SK-N-SH treated with all-trans-retinoic acid at 6 μM for 48 hours (cell line): ENCODE data around the gene GPNMB.

Experiments used
- ATAC-seq: fragments of 200-7000 bp; cut with Tn5 transposase; 3 replicates; pipeline ENCODE4 v1.9.1; 2020; ENCODE audit warnings: mild to moderate bottlenecking, moderate library complexity
- ARNTL ChIP-seq: fragments of 450-650 bp; formaldehyde crosslinking; IDR thresholded peaks from 2 replicates; pipeline ENCODE4 v1.5.0; 2020; ENCODE audit warnings: low read depth, mild to moderate bottlenecking, moderate library complexity, borderline replicate concordance
- BACH2 ChIP-seq: fragments of 250-450 bp; sonication (Bioruptor Pico); IDR thresholded peaks from 2 replicates; pipeline ENCODE4 v1.9.0; 2021; ENCODE audit warnings: mild to moderate bottlenecking, borderline replicate concordance
- CSDC2 ChIP-seq: fragments of 250-450 bp; sonication (Bioruptor Pico); IDR thresholded peaks from 2 replicates; pipeline ENCODE4 v1.5.0; 2020; ENCODE audit warnings: mild to moderate bottlenecking, moderate library complexity
- ESRRG ChIP-seq: fragments of 250-450 bp; sonication (Bioruptor Pico); IDR thresholded peaks from 2 replicates; pipeline ENCODE4 v1.6.1; 2021; ENCODE audit warnings: mild to moderate bottlenecking
- GLIS3 ChIP-seq: fragments of 250-450 bp; sonication (Bioruptor Pico); IDR thresholded peaks from 2 replicates; pipeline ENCODE4 v1.5.0; 2020; ENCODE audit warnings: mild to moderate bottlenecking, moderate library complexity
- ISL1 ChIP-seq: fragments of 250-450 bp; sonication (Bioruptor Pico); IDR thresholded peaks from 2 replicates; pipeline ENCODE4 v2.1.2; 2022; ENCODE audit warnings: mild to moderate bottlenecking, moderate library complexity
- OSR1 ChIP-seq: fragments of 250-450 bp; sonication (Bioruptor Pico); IDR thresholded peaks from 2 replicates; pipeline ENCODE4 v1.8.0; 2022; ENCODE audit warnings: moderate library complexity, mild to moderate bottlenecking, inconsistent platforms
- PPARA ChIP-seq: fragments of 250-450 bp; sonication (Bioruptor Pico); IDR thresholded peaks from 2 replicates; pipeline ENCODE4 v1.5.0; 2020; ENCODE audit warnings: mild to moderate bottlenecking, borderline replicate concordance
- RARB ChIP-seq: fragments of 250-450 bp; sonication (Bioruptor Pico); IDR thresholded peaks from 2 replicates; pipeline ENCODE4 v1.8.0; 2021; ENCODE audit warnings: mild to moderate bottlenecking, moderate library complexity
- SNAI2 ChIP-seq: fragments of 250-450 bp; sonication (Bioruptor Pico); IDR thresholded peaks from 2 replicates; pipeline ENCODE4 v1.5.0; 2020; ENCODE audit warnings: mild to moderate bottlenecking, moderate library complexity
- TCF4 ChIP-seq: fragments of 250-450 bp; sonication (Bioruptor Pico); IDR thresholded peaks from 2 replicates; pipeline ENCODE4 v1.8.0; 2021; ENCODE audit warnings: mild to moderate bottlenecking, moderate library complexity, borderline replicate concordance
- TOX ChIP-seq: fragments of 250-450 bp; sonication (Bioruptor Pico); IDR thresholded peaks from 2 replicates; pipeline ENCODE4 v1.8.0; 2021; ENCODE audit warnings: mild to moderate bottlenecking, moderate library complexity, borderline replicate concordance
- ZNF565 ChIP-seq: fragments of 450-650 bp; formaldehyde crosslinking; conservative IDR thresholded peaks from 2 replicates; pipeline ENCODE4 v1.5.0; 2020; ENCODE audit warnings: low read depth, mild to moderate bottlenecking, moderate library complexity
- ZNF70 ChIP-seq: fragments of 450-650 bp; formaldehyde crosslinking; IDR thresholded peaks from 2 replicates; pipeline ENCODE4 v1.5.0; 2020; ENCODE audit warnings: mild to moderate bottlenecking, moderate library complexity
- ZNF8 ChIP-seq: fragments of 450-650 bp; formaldehyde crosslinking; IDR thresholded peaks from 2 replicates; pipeline ENCODE4 v1.5.0; 2020; ENCODE audit warnings: mild to moderate bottlenecking, moderate library complexity
- TF ChIP-seq, protein P1 (sequence below): fragments of 250-450 bp; sonication (Bioruptor Pico); IDR thresholded peaks from 2 replicates; pipeline ENCODE4 v1.5.0; 2020; ENCODE audit warnings: mild to moderate bottlenecking, moderate library complexity
- TF ChIP-seq, protein P2 (sequence below): fragments of 250-450 bp; sonication (Bioruptor Pico); IDR thresholded peaks from 2 replicates; pipeline ENCODE4 v1.8.0; 2020; ENCODE audit warnings: mild to moderate bottlenecking, moderate library complexity, borderline replicate concordance
- TF ChIP-seq, protein P3 (sequence below): fragments of 250-450 bp; sonication (Bioruptor Pico); IDR thresholded peaks from 2 replicates; pipeline ENCODE4 v1.5.1; 2020; ENCODE audit warnings: low read depth, mild to moderate bottlenecking, moderate library complexity
- TF ChIP-seq, protein P4 (sequence below): fragments of 250-450 bp; sonication (Bioruptor Pico); IDR thresholded peaks from 2 replicates; pipeline ENCODE4 v1.5.1; 2021; ENCODE audit warnings: mild to moderate bottlenecking, moderate library complexity
- TF ChIP-seq, protein P5 (sequence below): fragments of 250-450 bp; sonication (Bioruptor Pico); IDR thresholded peaks from 2 replicates; pipeline ENCODE4 v1.8.0; 2021; ENCODE audit warnings: low read depth, mild to moderate bottlenecking, moderate library complexity, borderline replicate concordance

Gene GPNMB

DNA sequence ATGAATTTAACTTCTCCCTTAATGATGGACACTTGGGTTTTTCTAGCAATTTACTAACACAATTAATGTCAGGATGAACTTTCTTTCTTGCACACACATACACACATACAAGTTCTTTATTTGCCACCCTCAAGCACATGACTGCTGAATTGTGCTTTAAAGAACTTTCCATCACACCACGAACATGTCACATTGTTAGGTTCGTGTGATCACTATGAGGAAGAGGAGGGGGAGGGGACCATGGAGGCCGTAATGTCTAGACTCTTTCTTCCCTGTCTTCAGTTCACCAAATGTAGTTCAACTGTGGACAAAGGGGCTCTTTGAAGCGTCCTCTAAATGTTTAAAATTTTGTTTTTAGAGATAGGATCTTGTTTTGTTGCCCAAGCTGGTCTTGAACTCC is 33.7 kb upstream of the GPNMB start:
- TF ChIP-seq SNAI2 (CRISPR knock-in tag) (no peak), CSDC2 (CRISPR knock-in tag) (no peak), RARB (CRISPR knock-in tag) (no peak), ESRRG (CRISPR knock-in tag) (no peak), TCF4 (CRISPR knock-in tag) (no peak), ARNTL (CRISPR knock-in tag) (no peak), PPARA (no peak), ISL1 (no peak), ZNF8 (CRISPR knock-in tag) (no peak), TOX (CRISPR knock-in tag) (no peak)
- TF ChIP-seq, protein P1, sequence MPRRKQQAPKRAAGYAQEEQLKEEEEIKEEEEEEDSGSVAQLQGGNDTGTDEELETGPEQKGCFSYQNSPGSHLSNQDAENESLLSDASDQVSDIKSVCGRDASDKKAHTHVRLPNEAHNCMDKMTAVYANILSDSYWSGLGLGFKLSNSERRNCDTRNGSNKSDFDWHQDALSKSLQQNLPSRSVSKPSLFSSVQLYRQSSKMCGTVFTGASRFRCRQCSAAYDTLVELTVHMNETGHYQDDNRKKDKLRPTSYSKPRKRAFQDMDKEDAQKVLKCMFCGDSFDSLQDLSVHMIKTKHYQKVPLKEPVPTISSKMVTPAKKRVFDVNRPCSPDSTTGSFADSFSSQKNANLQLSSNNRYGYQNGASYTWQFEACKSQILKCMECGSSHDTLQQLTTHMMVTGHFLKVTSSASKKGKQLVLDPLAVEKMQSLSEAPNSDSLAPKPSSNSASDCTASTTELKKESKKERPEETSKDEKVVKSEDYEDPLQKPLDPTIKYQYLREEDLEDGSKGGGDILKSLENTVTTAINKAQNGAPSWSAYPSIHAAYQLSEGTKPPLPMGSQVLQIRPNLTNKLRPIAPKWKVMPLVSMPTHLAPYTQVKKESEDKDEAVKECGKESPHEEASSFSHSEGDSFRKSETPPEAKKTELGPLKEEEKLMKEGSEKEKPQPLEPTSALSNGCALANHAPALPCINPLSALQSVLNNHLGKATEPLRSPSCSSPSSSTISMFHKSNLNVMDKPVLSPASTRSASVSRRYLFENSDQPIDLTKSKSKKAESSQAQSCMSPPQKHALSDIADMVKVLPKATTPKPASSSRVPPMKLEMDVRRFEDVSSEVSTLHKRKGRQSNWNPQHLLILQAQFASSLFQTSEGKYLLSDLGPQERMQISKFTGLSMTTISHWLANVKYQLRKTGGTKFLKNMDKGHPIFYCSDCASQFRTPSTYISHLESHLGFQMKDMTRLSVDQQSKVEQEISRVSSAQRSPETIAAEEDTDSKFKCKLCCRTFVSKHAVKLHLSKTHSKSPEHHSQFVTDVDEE (CRISPR knock-in tag) = no peak
- TF ChIP-seq, protein P2, sequence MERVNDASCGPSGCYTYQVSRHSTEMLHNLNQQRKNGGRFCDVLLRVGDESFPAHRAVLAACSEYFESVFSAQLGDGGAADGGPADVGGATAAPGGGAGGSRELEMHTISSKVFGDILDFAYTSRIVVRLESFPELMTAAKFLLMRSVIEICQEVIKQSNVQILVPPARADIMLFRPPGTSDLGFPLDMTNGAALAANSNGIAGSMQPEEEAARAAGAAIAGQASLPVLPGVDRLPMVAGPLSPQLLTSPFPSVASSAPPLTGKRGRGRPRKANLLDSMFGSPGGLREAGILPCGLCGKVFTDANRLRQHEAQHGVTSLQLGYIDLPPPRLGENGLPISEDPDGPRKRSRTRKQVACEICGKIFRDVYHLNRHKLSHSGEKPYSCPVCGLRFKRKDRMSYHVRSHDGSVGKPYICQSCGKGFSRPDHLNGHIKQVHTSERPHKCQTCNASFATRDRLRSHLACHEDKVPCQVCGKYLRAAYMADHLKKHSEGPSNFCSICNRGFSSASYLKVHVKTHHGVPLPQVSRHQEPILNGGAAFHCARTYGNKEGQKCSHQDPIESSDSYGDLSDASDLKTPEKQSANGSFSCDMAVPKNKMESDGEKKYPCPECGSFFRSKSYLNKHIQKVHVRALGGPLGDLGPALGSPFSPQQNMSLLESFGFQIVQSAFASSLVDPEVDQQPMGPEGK (CRISPR knock-in tag) = no peak
- TF ChIP-seq, protein P3, sequence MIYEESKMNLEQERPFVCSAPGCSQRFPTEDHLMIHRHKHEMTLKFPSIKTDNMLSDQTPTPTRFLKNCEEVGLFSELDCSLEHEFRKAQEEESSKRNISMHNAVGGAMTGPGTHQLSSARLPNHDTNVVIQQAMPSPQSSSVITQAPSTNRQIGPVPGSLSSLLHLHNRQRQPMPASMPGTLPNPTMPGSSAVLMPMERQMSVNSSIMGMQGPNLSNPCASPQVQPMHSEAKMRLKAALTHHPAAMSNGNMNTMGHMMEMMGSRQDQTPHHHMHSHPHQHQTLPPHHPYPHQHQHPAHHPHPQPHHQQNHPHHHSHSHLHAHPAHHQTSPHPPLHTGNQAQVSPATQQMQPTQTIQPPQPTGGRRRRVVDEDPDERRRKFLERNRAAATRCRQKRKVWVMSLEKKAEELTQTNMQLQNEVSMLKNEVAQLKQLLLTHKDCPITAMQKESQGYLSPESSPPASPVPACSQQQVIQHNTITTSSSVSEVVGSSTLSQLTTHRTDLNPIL (CRISPR knock-in tag) = no peak
- TF ChIP-seq, protein P4, sequence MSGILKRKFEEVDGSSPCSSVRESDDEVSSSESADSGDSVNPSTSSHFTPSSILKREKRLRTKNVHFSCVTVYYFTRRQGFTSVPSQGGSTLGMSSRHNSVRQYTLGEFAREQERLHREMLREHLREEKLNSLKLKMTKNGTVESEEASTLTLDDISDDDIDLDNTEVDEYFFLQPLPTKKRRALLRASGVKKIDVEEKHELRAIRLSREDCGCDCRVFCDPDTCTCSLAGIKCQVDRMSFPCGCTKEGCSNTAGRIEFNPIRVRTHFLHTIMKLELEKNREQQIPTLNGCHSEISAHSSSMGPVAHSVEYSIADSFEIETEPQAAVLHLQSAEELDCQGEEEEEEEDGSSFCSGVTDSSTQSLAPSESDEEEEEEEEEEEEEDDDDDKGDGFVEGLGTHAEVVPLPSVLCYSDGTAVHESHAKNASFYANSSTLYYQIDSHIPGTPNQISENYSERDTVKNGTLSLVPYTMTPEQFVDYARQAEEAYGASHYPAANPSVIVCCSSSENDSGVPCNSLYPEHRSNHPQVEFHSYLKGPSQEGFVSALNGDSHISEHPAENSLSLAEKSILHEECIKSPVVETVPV (CRISPR knock-in tag) = no peak
- TF ChIP-seq, all 23 proteins: peak for 0

DNA sequence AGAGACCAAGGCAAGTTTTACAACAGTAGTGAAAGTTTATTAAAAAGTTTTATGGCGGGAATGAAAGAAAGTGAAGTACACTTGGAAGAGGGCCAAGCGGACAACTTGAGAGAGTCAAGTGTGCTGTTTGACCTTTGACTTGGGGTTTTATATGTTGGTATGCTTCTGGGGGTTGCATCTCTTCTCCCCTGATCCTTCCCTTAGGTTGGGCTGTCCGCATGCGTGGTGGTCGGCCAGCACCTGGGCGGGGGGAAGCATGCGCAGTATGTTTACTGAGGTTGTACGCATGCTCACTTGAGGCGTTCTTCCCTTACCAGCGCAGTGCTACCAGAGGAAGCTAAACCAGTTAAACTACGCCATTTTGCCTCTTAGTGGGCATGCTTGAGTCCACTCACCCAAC is 32.8 kb upstream of the GPNMB start:
- no peak for ATAC-seq
- no peak for TF ChIP-seq CSDC2 (CRISPR knock-in tag)
- TF ChIP-seq TCF4 (CRISPR knock-in tag) = no peak
- TF ChIP-seq, protein P3 (CRISPR knock-in tag) = no peak
- no peak for TF ChIP-seq ZNF565 (CRISPR knock-in tag)
- no peak for TF ChIP-seq ZNF8 (CRISPR knock-in tag)
- no peak for TF ChIP-seq ARNTL (CRISPR knock-in tag)
- no peak for TF ChIP-seq TOX (CRISPR knock-in tag)
- no peak for TF ChIP-seq ZNF70 (CRISPR knock-in tag)
- TF ChIP-seq OSR1 (CRISPR knock-in tag) = no peak
- TF ChIP-seq BACH2 = no peak
- TF ChIP-seq RARB (CRISPR knock-in tag) = no peak
- no peak for TF ChIP-seq ESRRG (CRISPR knock-in tag)
- no peak for TF ChIP-seq GLIS3 (CRISPR knock-in tag)
- TF ChIP-seq, protein P5, sequence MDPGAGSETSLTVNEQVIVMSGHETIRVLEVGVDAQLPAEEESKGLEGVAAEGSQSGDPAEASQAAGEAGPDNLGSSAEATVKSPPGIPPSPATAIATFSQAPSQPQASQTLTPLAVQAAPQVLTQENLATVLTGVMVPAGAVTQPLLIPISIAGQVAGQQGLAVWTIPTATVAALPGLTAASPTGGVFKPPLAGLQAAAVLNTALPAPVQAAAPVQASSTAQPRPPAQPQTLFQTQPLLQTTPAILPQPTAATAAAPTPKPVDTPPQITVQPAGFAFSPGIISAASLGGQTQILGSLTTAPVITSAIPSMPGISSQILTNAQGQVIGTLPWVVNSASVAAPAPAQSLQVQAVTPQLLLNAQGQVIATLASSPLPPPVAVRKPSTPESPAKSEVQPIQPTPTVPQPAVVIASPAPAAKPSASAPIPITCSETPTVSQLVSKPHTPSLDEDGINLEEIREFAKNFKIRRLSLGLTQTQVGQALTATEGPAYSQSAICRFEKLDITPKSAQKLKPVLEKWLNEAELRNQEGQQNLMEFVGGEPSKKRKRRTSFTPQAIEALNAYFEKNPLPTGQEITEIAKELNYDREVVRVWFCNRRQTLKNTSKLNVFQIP (CRISPR knock-in tag) = no peak
- no peak for TF ChIP-seq SNAI2 (CRISPR knock-in tag)

More for the DNA sequence above, 33.7 kb upstream of the GPNMB start:
- no peak for ATAC-seq
